IPS-18c (cell line): ENCODE data around the gene RESP18.

Experiments
- H3K4me3 ChIP-seq: 2 replicates; pipeline ENCODE4 v1.7.0; 2013; ENCODE audit warnings: low read depth, mild to moderate bottlenecking, low read length, moderate library complexity; ENCODE audit not compliant: insufficient read depth
- H3K9me3 ChIP-seq: one replicate; pipeline ENCODE4 v1.6.1; 2013; ENCODE audit warnings: mild to moderate bottlenecking, low read length, moderate library complexity; ENCODE audit not compliant: control insufficient read depth, insufficient read depth

RESP18 gene

GRCh38 chr2:219332542-219332941, at the start of gene RESP18:
TSS of gene RESP18 (minus strand) at chr2:219332744.
- Histone ChIP-seq H3K9me3 (peaks cover 2% of the 10 kb centered on the region), H3K4me3 (peak within 1 kb of the TSS; percentile 44)

DNA sequence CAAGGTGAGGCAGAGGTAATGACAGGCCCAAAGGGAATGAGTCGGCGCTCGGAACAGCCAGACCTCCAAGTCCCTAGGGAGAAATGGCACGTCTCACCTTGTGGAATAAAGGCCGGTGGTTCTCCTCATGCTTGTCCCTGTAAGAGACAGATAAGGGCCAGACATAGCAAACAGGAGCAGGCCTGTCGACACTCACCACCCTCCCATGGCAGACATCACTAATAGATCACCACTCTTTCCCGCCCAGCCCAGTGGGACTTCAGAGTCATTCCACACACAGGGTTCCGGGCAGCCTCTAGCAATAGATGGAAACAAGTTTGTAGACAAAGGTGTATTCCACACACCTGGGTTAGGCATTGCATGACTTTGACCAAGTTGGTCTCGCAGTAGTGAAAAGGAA, 48.9 kb upstream of the RESP18 start:
- Histone ChIP-seq H3K9me3 (no peaks in the 10 kb centered on the region), H3K4me3 (no peak overlapping the region)

DNA sequence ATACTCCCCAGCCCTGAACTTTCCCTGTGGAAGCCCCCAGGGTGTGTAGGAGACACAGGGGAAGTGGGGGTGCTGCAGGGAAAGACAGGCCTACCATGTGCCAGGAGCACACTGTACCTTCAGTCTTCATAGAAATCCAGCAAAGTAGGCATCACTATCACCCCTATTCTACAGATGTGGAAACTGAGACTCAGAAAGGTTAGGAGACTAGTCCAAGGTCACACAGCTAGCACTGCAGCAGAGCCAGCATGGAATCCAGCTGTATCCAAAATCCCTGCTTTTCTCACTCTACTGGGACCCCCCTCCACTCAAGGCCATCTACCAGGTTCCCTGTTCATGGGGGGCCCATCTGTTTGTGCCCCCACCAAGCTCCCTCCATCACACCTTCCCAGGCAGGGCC, 48.4 kb upstream of the RESP18 start:
- Histone ChIP-seq H3K4me3 (no peak overlapping the region), H3K9me3 (no peaks in the 10 kb centered on the region)

DNA sequence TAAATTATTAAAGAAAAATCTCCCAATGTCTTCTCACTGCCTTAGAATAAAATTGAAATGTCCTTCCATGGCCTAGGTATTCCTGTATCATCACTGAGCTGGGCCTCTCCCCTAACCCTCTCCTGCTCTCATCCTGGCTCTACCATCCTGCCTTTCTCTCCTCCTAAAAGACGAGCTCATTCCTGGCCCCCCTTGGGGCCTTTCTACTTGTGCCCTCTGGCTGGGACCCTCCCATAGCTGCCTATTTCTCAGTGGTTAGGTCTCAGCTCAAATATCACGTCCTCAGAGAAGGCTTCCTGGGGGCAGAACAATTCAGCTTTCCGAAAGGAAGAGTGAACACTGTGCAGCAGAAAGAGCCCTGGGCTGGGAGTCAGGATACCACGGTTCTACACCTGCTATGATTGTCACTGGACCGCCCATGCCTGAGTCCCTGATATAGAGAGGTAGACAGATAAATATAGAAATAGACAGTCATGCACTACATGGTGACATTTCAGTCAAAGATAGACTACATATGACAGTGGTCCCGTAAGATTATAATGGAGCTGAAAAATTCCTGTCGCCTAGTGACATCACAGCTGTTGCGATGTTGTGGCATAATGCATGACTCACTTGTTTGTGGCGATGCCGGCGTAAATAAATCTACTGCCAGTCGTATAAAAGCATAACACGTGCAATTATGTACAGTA, 45.8 kb upstream of the RESP18 start:
- Histone ChIP-seq H3K4me3 (no peak overlapping the region), H3K9me3 (no peaks in the 10 kb centered on the region)

DNA sequence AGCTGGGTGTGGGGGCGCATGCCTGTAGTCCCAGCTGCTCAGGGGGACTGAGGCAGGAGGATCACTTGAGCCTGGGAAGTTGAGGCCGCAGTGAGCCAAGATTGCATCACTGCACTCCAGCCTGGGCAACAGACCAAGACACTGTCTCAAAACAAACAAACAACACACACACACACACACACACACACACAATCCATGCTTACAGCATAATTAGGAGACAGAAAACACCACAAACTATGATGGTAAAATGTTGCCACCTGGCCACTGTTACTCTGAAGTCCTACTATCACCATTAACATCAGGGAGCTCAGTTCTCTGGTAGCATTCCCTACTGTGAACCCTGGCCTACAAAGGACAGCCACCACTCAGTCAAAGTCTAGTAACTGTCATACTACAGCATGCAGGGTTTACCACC, 36.9 kb upstream of the RESP18 start:
- H3K9me3 ChIP-seq: no peaks in the 10 kb centered on the region
- H3K4me3 ChIP-seq: no peak overlapping the region

DNA sequence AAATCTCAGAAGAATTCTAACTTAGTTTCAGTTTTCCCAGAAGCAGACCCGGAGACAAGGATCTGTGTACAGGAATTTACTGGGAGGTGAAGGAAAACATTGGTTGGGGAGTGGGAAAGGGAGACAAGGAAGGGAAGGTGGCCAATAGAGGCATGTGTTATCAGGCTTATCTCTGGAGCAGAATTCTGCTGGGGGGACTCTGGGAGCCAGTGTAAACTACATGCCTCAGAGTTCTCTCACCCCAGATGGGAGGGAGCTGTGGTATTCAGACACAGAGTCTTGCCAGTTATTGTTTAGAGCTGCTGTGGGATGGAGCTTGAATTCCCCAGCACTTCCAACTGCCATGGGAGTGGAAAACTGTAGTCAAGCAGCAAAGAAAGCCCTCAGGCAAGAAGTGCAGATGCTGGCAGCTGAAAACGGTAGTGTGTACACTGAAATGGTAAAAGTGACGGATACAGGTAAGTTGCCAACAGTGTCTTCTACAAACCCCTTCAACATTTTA, 36.2 kb upstream of the RESP18 start:
- Histone ChIP-seq H3K9me3 (no peaks in the 10 kb centered on the region), H3K4me3 (no peak overlapping the region)

DNA sequence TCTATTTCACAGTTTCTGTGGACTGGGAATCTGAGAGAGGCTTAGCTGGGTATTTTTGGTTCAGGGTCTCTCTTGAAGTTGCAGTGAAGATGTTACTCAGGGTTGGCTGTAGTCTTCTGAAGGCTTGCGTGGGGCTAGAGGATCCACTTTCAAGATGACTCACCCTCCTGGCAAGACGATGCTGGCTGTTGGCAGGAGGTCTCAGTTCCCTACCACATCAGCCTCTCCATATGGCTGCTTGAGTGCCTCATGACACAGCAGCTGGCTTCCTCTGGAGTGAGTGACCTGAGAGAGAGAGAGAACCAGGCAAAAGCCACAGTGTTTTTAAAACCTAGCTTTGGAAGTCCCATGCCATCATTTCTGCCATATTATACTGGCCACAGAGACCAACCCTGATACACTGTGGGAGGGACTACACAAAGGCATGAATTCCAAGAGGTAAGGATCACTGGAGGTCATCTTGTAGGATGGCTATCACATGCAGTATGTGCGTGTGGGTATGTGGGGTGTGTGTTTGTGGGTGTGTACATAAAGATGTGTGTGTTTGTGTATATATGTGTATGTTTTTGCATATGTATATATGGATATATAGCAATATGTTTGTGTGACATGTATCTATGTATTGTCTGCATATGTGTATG, 30.1 kb upstream of the RESP18 start:
- no peaks in the 10 kb centered on the region for H3K9me3 ChIP-seq
- H3K4me3 ChIP-seq: no peak overlapping the region

- Histone ChIP-seq H3K4me3 (no peak overlapping the region), H3K9me3 (no peaks in the 10 kb centered on the region)
Observed at GRCh38 chr2:219362072-219362471, 29.5 kb upstream of the RESP18 start.

DNA sequence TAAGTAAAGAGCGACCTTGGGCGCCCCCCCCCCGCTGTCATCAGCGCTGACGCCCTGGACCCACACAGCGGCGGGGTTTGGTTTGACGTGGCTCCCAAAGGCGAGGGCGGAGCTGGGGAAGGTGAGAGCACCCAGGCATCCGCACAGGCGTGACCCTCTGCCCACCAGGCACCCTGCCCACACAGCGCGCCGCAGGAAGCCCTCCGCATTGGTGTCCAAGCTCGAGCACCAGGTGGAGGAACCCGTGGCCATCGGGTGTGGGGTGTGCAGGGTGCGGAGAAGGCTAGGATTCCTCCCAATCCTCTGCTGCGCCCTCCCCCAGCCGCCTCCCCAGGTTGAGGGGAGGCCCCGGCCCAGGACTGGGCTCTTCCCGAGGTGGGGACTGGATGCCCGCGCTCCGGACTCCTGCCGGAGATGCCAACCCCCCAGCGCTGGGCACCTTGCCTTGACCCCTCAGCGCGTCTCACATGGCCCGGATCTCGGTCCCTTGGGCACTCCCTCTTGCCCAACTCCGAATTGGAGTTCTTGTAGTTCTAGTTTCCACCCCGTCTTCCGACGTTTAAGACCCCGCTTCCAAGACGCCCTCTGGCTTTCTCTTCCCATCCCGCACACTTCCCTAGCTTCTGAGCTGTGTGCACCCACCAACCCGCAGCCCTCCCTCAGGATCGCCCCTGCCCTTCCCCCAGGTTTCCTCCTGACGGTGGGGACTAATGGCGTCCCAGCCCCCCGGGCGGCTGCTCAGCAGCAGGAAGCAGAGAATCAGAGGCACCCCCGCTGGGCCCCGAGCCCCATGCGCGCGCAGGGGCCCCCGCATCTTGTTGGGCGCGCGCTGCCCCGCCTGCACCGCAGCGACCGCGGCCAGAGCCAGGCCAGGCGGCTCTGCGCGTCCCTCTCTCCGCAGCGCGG, 25.9 kb upstream of the RESP18 start:
- Histone ChIP-seq H3K9me3 (no peaks in the 10 kb centered on the region), H3K4me3 (peak overlapping the region; percentile 55)

DNA sequence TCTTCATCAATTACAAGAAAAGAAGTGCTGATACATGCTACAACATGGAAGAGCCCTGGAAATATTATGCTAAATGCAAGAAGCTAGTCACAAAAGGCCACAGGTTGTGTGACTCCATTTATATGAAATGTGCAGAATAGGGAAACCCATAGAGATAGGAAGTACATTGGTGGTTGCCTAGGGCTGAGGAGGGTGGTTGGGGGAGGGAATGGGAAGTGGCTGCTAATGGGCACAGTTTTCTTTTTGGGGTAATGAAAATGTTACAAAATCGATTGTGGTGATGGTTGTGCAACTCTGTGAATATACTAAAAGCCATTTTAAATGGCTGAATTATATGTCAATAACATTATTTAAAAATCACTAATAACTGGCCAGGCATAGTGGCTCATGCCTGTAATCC, 24.3 kb upstream of the RESP18 start:
- no peak overlapping the region for H3K4me3 ChIP-seq
- no peaks in the 10 kb centered on the region for H3K9me3 ChIP-seq

DNA sequence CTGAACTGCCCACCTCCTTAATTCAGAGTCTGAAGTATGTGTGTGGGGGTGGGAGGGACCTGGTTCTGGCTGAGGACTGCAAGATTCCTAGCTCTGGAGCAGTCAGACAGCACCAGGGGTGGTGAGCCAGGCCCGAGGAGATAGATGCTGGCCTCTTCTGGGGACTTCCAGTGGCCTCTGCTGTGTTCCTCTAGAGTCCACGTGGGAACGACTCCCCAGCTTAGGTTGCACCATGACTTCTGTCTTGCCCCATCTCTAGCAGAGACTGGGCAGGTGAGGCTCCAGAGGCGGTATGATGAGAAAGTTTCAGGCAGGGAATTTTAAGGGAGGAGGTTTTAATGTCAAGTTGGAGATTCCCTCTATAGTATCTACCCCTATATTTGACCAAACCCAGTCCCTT, 22.0 kb upstream of the RESP18 start:
- H3K4me3 ChIP-seq: no peak overlapping the region
- H3K9me3 ChIP-seq: no peaks in the 10 kb centered on the region

GRCh38 chr2:219353129-219353528, 20.6 kb upstream of the RESP18 start:
- Histone ChIP-seq H3K9me3 (no peaks in the 10 kb centered on the region), H3K4me3 (no peak overlapping the region)

GRCh38 chr2:219352448-219353023, 20.0 kb upstream of the RESP18 start:
- H3K4me3 ChIP-seq: no peak overlapping the region
- no peaks in the 10 kb centered on the region for H3K9me3 ChIP-seq

DNA sequence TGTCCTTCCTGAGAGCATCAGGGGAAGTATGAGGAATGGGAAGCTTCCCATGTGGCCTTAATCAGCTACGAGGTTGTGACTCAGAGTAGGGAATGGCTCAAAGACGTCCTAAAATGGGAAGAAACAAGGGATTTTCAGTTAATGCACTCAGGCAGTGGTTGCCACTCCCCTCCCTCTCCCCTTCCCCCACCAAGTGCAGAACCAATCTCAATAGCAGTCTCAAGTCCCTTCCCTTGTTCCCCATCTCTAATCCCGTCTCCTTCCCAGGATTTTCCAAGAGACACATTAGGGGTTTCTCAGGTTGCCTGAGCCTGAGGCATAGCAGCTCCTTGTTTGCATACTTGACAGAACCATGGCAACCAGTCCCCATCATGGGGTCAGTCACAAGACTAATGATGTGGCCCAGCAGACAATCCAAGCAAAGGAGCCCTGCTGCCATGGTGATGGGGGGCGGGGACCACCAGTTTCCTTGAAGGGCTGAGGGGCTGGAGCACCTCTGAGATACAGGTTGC, 18.2 kb upstream of the RESP18 start:
- Histone ChIP-seq H3K4me3 (no peak overlapping the region), H3K9me3 (no peaks in the 10 kb centered on the region)

GRCh38 chr2:219350215-219350614, 17.7 kb upstream of the RESP18 start:
- no peak overlapping the region for H3K4me3 ChIP-seq
- no peaks in the 10 kb centered on the region for H3K9me3 ChIP-seq

GRCh38 chr2:219344751-219345430, 12.3 kb upstream of the RESP18 start:
- H3K9me3 ChIP-seq: no peaks in the 10 kb centered on the region

DNA sequence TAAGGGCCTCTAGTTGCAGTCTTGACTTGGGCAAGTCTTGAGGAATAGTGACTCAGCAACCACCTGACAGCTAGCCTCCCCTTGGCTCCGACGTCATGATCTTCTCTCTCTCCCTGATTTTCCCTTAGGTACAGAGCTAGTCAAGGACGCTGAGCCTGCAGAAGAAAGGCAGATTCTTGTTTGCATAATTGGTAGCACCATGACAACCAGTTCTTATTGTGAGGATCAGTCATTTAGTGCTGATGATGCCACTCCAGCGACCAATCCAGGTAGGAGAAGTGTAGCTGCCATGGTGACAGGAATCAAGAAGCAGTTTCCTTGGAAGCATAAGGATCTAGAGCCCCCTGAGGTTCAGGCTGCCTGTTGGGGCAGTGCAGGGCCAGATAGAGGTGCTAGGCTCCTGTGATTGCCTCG, 2.8 kb upstream of the RESP18 start:
- peaks cover 2% of the 10 kb centered on the region for H3K9me3 ChIP-seq
- no peak overlapping the region for H3K4me3 ChIP-seq

More at GRCh38 chr2:219344751-219345430, 12.3 kb upstream of the RESP18 start:
- H3K4me3 ChIP-seq: no peak overlapping the region
